Mesenchymal stem cell (in vitro differentiated cells and primary cell): ENCODE data around the gene MPRIP.

Experiments used
- DNase-seq: peaks from one replicate; pipeline ENCODE4 v3.0.0-alpha.2; 2013
- H2AFZ ChIP-seq: one replicate; pipeline ENCODE4 v1.6.1; 2013; ENCODE audit warnings: low read depth, mild to moderate bottlenecking, control low read depth, inconsistent platforms, low read length, moderate library complexity
- H2AK5ac ChIP-seq: 2 replicates; pipeline ENCODE4 v1.6.1; 2013; ENCODE audit warnings: low read length, moderate library complexity, mild to moderate bottlenecking, inconsistent platforms; ENCODE audit not compliant: severe bottlenecking
- H2BK120ac ChIP-seq: one replicate; pipeline ENCODE4 v1.6.1; 2013; ENCODE audit warnings: low read depth, mild to moderate bottlenecking, inconsistent platforms, low read length, moderate library complexity
- H2BK12ac ChIP-seq, 2 experiments: one replicate each; pipeline ENCODE4 v1.6.1; 2013; ENCODE audit warnings: inconsistent platforms in 2 of 2, low read length in 2 of 2, mild to moderate bottlenecking in 2 of 2, moderate library complexity in 2 of 2, control low read depth in 1 of 2
- H2BK15ac ChIP-seq: one replicate; pipeline ENCODE4 v1.6.1; 2013; ENCODE audit warnings: mild to moderate bottlenecking, low read depth, inconsistent platforms; ENCODE audit not compliant: poor library complexity, severe bottlenecking
- H2BK5ac ChIP-seq: 2 replicates; pipeline ENCODE4 v1.6.1; 2013; ENCODE audit warnings: low read depth, mild to moderate bottlenecking, low read length, control low read depth, inconsistent platforms; ENCODE audit not compliant: poor library complexity, severe bottlenecking
- H3K14ac ChIP-seq, 2 experiments: one replicate each; pipeline ENCODE4 v1.6.1; 2013; ENCODE audit warnings: inconsistent platforms in 2 of 2, low read length in 2 of 2, control low read depth in 1 of 2, mild to moderate bottlenecking in 1 of 2, moderate library complexity in 1 of 2
- H3K18ac ChIP-seq, 2 experiments: one replicate each; pipeline ENCODE4 v1.6.1; 2013; ENCODE audit warnings: inconsistent platforms in 2 of 2, low read length in 2 of 2, control low read depth in 1 of 2, low read depth in 1 of 2, mild to moderate bottlenecking in 1 of 2
- H3K23ac ChIP-seq, 2 experiments: one replicate each; pipeline ENCODE4 v1.6.1; 2013; ENCODE audit warnings: inconsistent platforms in 2 of 2, low read length in 2 of 2, mild to moderate bottlenecking in 2 of 2, moderate library complexity in 2 of 2, control low read depth in 1 of 2
- H3K27ac ChIP-seq: 2 replicates; pipeline ENCODE4 v1.5.1; 2013; ENCODE audit warnings: mild to moderate bottlenecking, moderate library complexity, low read length, control low read depth, inconsistent platforms; ENCODE audit not compliant: poor library complexity, severe bottlenecking
- H3K27me3 ChIP-seq, 2 experiments: 2 replicates each; pipeline versions ENCODE4 v1.6.1 to v1.7.0; 2013; ENCODE audit warnings: low read length in 2 of 2, mild to moderate bottlenecking in 2 of 2, moderate library complexity in 2 of 2, control low read depth in 1 of 2, inconsistent platforms in 1 of 2; ENCODE audit not compliant: control insufficient read depth in 1 of 2, insufficient read depth in 1 of 2
- H3K36me3 ChIP-seq, 2 experiments: 2 replicates each; pipeline versions ENCODE4 v1.6.1 to v1.7.0; 2013; ENCODE audit warnings: low read length in 2 of 2, control low read depth in 1 of 2, inconsistent platforms in 1 of 2, low read depth in 1 of 2, mild to moderate bottlenecking in 1 of 2; ENCODE audit not compliant: insufficient read depth in 2 of 2, control insufficient read depth in 1 of 2
- H3K4ac ChIP-seq, 2 experiments: one replicate each; pipeline ENCODE4 v1.6.1; 2013; ENCODE audit warnings: inconsistent platforms in 2 of 2, low read length in 2 of 2, mild to moderate bottlenecking in 2 of 2, moderate library complexity in 2 of 2, control low read depth in 1 of 2, low read depth in 1 of 2
- H3K4me1 ChIP-seq: 2 replicates; pipeline ENCODE4 v1.6.1; 2013; ENCODE audit warnings: low read depth, low read length, control low read depth; ENCODE audit not compliant: control insufficient read depth, insufficient read depth
- H3K4me2 ChIP-seq: 2 replicates; pipeline ENCODE4 v1.6.1; 2013; ENCODE audit warnings: low read length, mild to moderate bottlenecking, inconsistent platforms; ENCODE audit not compliant: poor library complexity, severe bottlenecking
- H3K4me3 ChIP-seq, 2 experiments: 2 replicates each; pipeline versions ENCODE4 v1.5.1 to v1.7.0; 2013; ENCODE audit warnings: low read length in 2 of 2, mild to moderate bottlenecking in 2 of 2, control low read depth in 1 of 2, low read depth in 1 of 2; ENCODE audit not compliant: insufficient read depth in 1 of 2
- H3K79me1 ChIP-seq: replicated peaks from 2 replicates; pipeline ENCODE4 v1.6.1; 2013; ENCODE audit warnings: mild to moderate bottlenecking, control low read depth, low read length, inconsistent platforms; ENCODE audit not compliant: poor library complexity, severe bottlenecking
- H3K9ac ChIP-seq: 2 replicates; pipeline ENCODE4 v1.7.0; 2013; ENCODE audit warnings: mild to moderate bottlenecking, low read length, moderate library complexity
- H3K9me3 ChIP-seq: 2 replicates; pipeline ENCODE4 v1.7.0; 2013; ENCODE audit warnings: mild to moderate bottlenecking, low read length; ENCODE audit not compliant: control insufficient read depth
- H4K8ac ChIP-seq: one replicate; pipeline ENCODE4 v1.6.1; 2013; ENCODE audit warnings: inconsistent platforms, mild to moderate bottlenecking, low read length, moderate library complexity
- H4K91ac ChIP-seq: one replicate; pipeline ENCODE4 v1.6.1; 2013; ENCODE audit warnings: mild to moderate bottlenecking, low read length, inconsistent platforms
- WGBS: methylation state at CpG from one replicate; pipeline ENCODE4 v1.1.7; 2013; ENCODE audit warnings: mixed read lengths; 5-methylcytosine and 5-hydroxymethylcytosine counted together

Gene MPRIP

GRCh38 chr17:17168401-17168800 is 126.1 kb downstream of the MPRIP start:
- H3K18ac ChIP-seq = no peak overlapping the region
- H3K9me3 ChIP-seq = no peaks in the 10 kb centered on the region
- no peak overlapping the region for H3K27ac ChIP-seq
- H3K4ac ChIP-seq = no peak overlapping the region
- H3K4me2 ChIP-seq = no peak overlapping the region
- H3K9ac ChIP-seq = no peak overlapping the region
- no peak overlapping the region for H2BK120ac ChIP-seq
- H2AK5ac ChIP-seq = no peak overlapping the region
- DNase-seq = no peak
- H3K23ac ChIP-seq = no peak overlapping the region
- no peak overlapping the region for H3K14ac ChIP-seq
- peaks cover 90 to 95% of the 10 kb centered on the region in 2 experiments for H3K36me3 ChIP-seq
- no peak overlapping the region for H4K91ac ChIP-seq
- H2BK5ac ChIP-seq = no peak overlapping the region
- no peak overlapping the region for H3K4me3 ChIP-seq
- no peaks in the 10 kb centered on the region for H3K27me3 ChIP-seq
- no peak overlapping the region for H2AFZ ChIP-seq
- H2BK12ac ChIP-seq = no peak overlapping the region
- H3K79me1 ChIP-seq = peaks cover 47% of the 10 kb centered on the region
- H2BK15ac ChIP-seq = no peak overlapping the region
- peaks cover 3% of the 10 kb centered on the region for H3K4me1 ChIP-seq
- no peak overlapping the region for H4K8ac ChIP-seq
- 100% methylated on average over 2 of the region's 5 CpGs for WGBS

- peaks cover 95% of the 10 kb centered on the region in 2 experiments for H3K36me3 ChIP-seq
- no peaks in the 10 kb centered on the region for H3K27me3 ChIP-seq
- no peaks in the 10 kb centered on the region for H3K9me3 ChIP-seq
- H2BK15ac ChIP-seq = no peak overlapping the region
- no peak overlapping the region for H3K23ac ChIP-seq
- no peak overlapping the region for H3K18ac ChIP-seq
- no peak for DNase-seq
- no peak overlapping the region for H2AK5ac ChIP-seq
- no peak overlapping the region for H3K14ac ChIP-seq
- no peak overlapping the region for H2BK120ac ChIP-seq
- no peak overlapping the region for H2BK12ac ChIP-seq
- no peak overlapping the region for H2BK5ac ChIP-seq
- H3K9ac ChIP-seq = no peak overlapping the region
- H3K4ac ChIP-seq = no peak overlapping the region
- no peak overlapping the region for H2AFZ ChIP-seq
- H3K79me1 ChIP-seq = peaks cover 45% of the 10 kb centered on the region
- H4K91ac ChIP-seq = peak overlapping the region; percentile 36
- H3K4me1 ChIP-seq = peaks cover 3% of the 10 kb centered on the region
- no peak overlapping the region for H3K4me3 ChIP-seq
- 98% methylated on average over 3 of the region's 4 CpGs for WGBS
- no peak overlapping the region for H4K8ac ChIP-seq
- H3K4me2 ChIP-seq = no peak overlapping the region
- no peak overlapping the region for H3K27ac ChIP-seq
These were observed 127.1 kb downstream of the MPRIP start for GRCh38 chr17:17169396-17169795.

GRCh38 chr17:17170346-17170985 is 128.2 kb downstream of the MPRIP start:
- Histone ChIP-seq H3K18ac (no peak overlapping the region), H3K9ac (no peak overlapping the region), H2AFZ (no peak overlapping the region), H3K14ac (no peak overlapping the region), H2BK120ac (no peak overlapping the region), H3K79me1 (peaks cover 39% of the 10 kb centered on the region), H4K91ac (no peak overlapping the region), H3K27ac (no peak overlapping the region), H2BK12ac (no peak overlapping the region), H2AK5ac (no peak overlapping the region), H4K8ac (no peak overlapping the region), H2BK15ac (no peak overlapping the region), H3K27me3 (no peaks in the 10 kb centered on the region), H3K23ac (no peak overlapping the region), H2BK5ac (no peak overlapping the region), H3K4ac (no peak overlapping the region), H3K9me3 (no peaks in the 10 kb centered on the region), H3K4me2 (no peak overlapping the region), H3K4me1 (peaks cover 3% of the 10 kb centered on the region), H3K36me3 (peaks cover 94% of the 10 kb centered on the region in 2 experiments), H3K4me3 (no peak overlapping the region)
- 92% methylated on average over 9 of the region's 9 CpGs for WGBS
- DNase-seq = no peak

GRCh38 chr17:17171186-17171585 is 128.9 kb downstream of the MPRIP start:
- 95% methylated on average over 7 of the region's 7 CpGs for WGBS
- Histone ChIP-seq H3K18ac (no peak overlapping the region), H2AFZ (no peak overlapping the region), H2BK15ac (no peak overlapping the region), H2AK5ac (no peak overlapping the region), H3K9me3 (no peaks in the 10 kb centered on the region), H3K23ac (no peak overlapping the region), H2BK5ac (no peak overlapping the region), H3K4me2 (no peak overlapping the region), H4K91ac (no peak overlapping the region), H3K27me3 (no peaks in the 10 kb centered on the region), H3K4me1 (peaks cover 3% of the 10 kb centered on the region), H3K9ac (no peak overlapping the region), H3K14ac (no peak overlapping the region), H2BK120ac (no peak overlapping the region), H3K4ac (no peak overlapping the region), H3K79me1 (peaks cover 32% of the 10 kb centered on the region), H2BK12ac (no peak overlapping the region), H3K36me3 (peaks cover 94% of the 10 kb centered on the region in 2 experiments), H3K27ac (no peak overlapping the region), H4K8ac (no peak overlapping the region), H3K4me3 (no peak overlapping the region)
- DNase-seq = no peak
